GM19438 (cell line): Measurements from ENCODE around the gene LIG4.
A peak's percentile ranks its signal among the peaks of the same experiment; 100 is the strongest.

Experiments
- ATAC-seq: cut with Tn5 transposase; IDR thresholded peaks from one replicate; pipeline ENCODE4 v1.9.1; 2021; ENCODE audit warnings: low read depth; ENCODE audit not compliant: unreplicated experiment

Gene LIG4

GRCh38 chr13:108195146-108195545 lies 20.2 kb downstream of the LIG4 start:
- ATAC-seq, result no peak

GRCh38 chr13:108194435-108194936 lies 20.9 kb downstream of the LIG4 start:
- ATAC-seq, result no peak

- ATAC-seq, result no peak
These were observed 21.5 kb downstream of the LIG4 start for GRCh38 chr13:108193806-108194205.

- ATAC-seq, result no peak
These were observed 24.4 kb downstream of the LIG4 start for GRCh38 chr13:108190897-108191296.

GRCh38 chr13:108188260-108188659 lies 27.1 kb downstream of the LIG4 start:
- no peak for ATAC-seq

- ATAC-seq, result no peak
These were observed 30.1 kb downstream of the LIG4 start for GRCh38 chr13:108185223-108185622.

- no peak for ATAC-seq
These were observed 32.7 kb downstream of the LIG4 start for GRCh38 chr13:108182652-108183051.

- no peak for ATAC-seq
These were observed 37.3 kb downstream of the LIG4 start for GRCh38 chr13:108178078-108178477.

GRCh38 chr13:108176685-108177274 lies 38.6 kb downstream of the LIG4 start:
- ATAC-seq, result peak; percentile 79

- ATAC-seq, result no peak
These were observed 46.4 kb downstream of the LIG4 start for GRCh38 chr13:108168929-108169328.

- no peak for ATAC-seq
These were observed 49.3 kb downstream of the LIG4 start for GRCh38 chr13:108166078-108166477.

- ATAC-seq, result no peak
These were observed 56.6 kb downstream of the LIG4 start for GRCh38 chr13:108158746-108159145.
